GM19099 (cell line): ENCODE measurements around the gene KCTD10.

Experiments
- POLR2A ChIP-seq: IDR thresholded peaks from 3 replicates; pipeline ENCODE4 v1.6.1; 2011; ENCODE audit warnings: low read depth; ENCODE audit not compliant: insufficient read length; ENCODE audit errors: extremely low read depth

KCTD10 gene

GRCh38 chr12:109466821-109467220 is 10.3 kb downstream of the KCTD10 start:
- TF ChIP-seq POLR2A, result no peak

GRCh38 chr12:109466305-109466704 is 10.8 kb downstream of the KCTD10 start:
- no peak for TF ChIP-seq POLR2A

GRCh38 chr12:109464642-109465351 is 12.3 kb downstream of the KCTD10 start:
- no peak for TF ChIP-seq POLR2A

- no peak for TF ChIP-seq POLR2A
Measured at GRCh38 chr12:109463756-109464155, 13.3 kb downstream of the KCTD10 start.

- TF ChIP-seq POLR2A, result no peak
Measured at GRCh38 chr12:109462868-109463692, 14.0 kb downstream of the KCTD10 start.

GRCh38 chr12:109461846-109462756 is 15.0 kb downstream of the KCTD10 start:
- no peak for TF ChIP-seq POLR2A

- no peak for TF ChIP-seq POLR2A
Measured at GRCh38 chr12:109461049-109461845, 15.9 kb downstream of the KCTD10 start.

GRCh38 chr12:109460538-109460937 is 16.6 kb downstream of the KCTD10 start:
- no peak for TF ChIP-seq POLR2A

- TF ChIP-seq POLR2A, result no peak
Measured at GRCh38 chr12:109459247-109459646, 17.9 kb downstream of the KCTD10 start.

GRCh38 chr12:109458771-109459208 is 18.3 kb downstream of the KCTD10 start:
- TF ChIP-seq POLR2A, result no peak

- no peak for TF ChIP-seq POLR2A
Measured at GRCh38 chr12:109458086-109458485, 19.0 kb downstream of the KCTD10 start.

GRCh38 chr12:109455706-109456105 is 21.4 kb downstream of the KCTD10 start:
- TF ChIP-seq POLR2A, result no peak

GRCh38 chr12:109452489-109452888 is 24.6 kb downstream of the KCTD10 start:
- TF ChIP-seq POLR2A, result no peak

GRCh38 chr12:109451400-109451799 is 25.7 kb downstream of the KCTD10 start:
- TF ChIP-seq POLR2A, result no peak

GRCh38 chr12:109450980-109451379 is 26.1 kb downstream of the KCTD10 start:
- TF ChIP-seq POLR2A, result no peak
